KMS-11 (cell line): ENCODE measurements around the gene RPUSD3.
A peak's percentile ranks its signal among the peaks of the same experiment; 100 is the strongest.

ENCODE experiments used
- H2AFZ ChIP-seq: fragments of 200-600 bp; sonication (generic); 2 replicates; pipeline ENCODE4 v1.6.1; 2016; ENCODE audit warnings: antibody characterized with exemption, mixed run types, low read depth
- H3K27ac ChIP-seq: fragments of 200-600 bp; sonication (generic); 2 replicates; pipeline ENCODE4 v1.6.1; 2016; ENCODE audit warnings: mild to moderate bottlenecking, mixed run types
- H3K27me3 ChIP-seq: fragments of 200-600 bp; sonication (generic); 2 replicates; pipeline ENCODE4 v1.6.1; 2017; ENCODE audit warnings: mild to moderate bottlenecking, low read depth, mixed run types, moderate library complexity; ENCODE audit not compliant: insufficient read depth
- H3K36me3 ChIP-seq: fragments of 200-600 bp; sonication (generic); 2 replicates; pipeline ENCODE4 v1.6.1; 2017; ENCODE audit warnings: mild to moderate bottlenecking, mixed run types; ENCODE audit not compliant: insufficient read depth
- H3K4me1 ChIP-seq: fragments of 200-600 bp; sonication (generic); 2 replicates; pipeline ENCODE4 v1.6.1; 2016; ENCODE audit warnings: mild to moderate bottlenecking, low read depth, mixed run types; ENCODE audit not compliant: poor library complexity, severe bottlenecking
- H3K4me2 ChIP-seq: fragments of 200-600 bp; sonication (generic); 2 replicates; pipeline ENCODE4 v1.7.0; 2016; ENCODE audit warnings: mild to moderate bottlenecking, mixed run types
- H3K4me3 ChIP-seq: fragments of 200-600 bp; sonication (generic); IDR thresholded peaks from 2 replicates; pipeline ENCODE4 v1.6.1; 2017; ENCODE audit warnings: low read depth, low read length, mixed read lengths; ENCODE audit not compliant: insufficient read depth
- H3K79me2 ChIP-seq: fragments of 200-600 bp; sonication (generic); 2 replicates; pipeline ENCODE4 v1.6.1; 2016; ENCODE audit warnings: low read depth, mixed run types; ENCODE audit not compliant: insufficient read depth
- H3K9ac ChIP-seq: fragments of 200-600 bp; sonication (generic); 2 replicates; pipeline ENCODE4 v1.6.1; 2016; ENCODE audit warnings: mild to moderate bottlenecking, mixed run types
- H4K20me1 ChIP-seq: fragments of 200-600 bp; sonication (generic); 2 replicates; pipeline ENCODE4 v1.6.1; 2016; ENCODE audit warnings: mild to moderate bottlenecking, mixed run types; ENCODE audit not compliant: insufficient read depth
- CTCF ChIP-seq: fragments of 200-600 bp; sonication (generic); conservative IDR thresholded peaks from 2 replicates; pipeline ENCODE4 v1.6.1; 2017; ENCODE audit warnings: low read depth, mild to moderate bottlenecking, antibody characterized with exemption, low read length, moderate library complexity, mixed read lengths

RPUSD3 gene

GRCh38 chr3:9843715-9844438, at the start of gene RPUSD3:
Gene RPUSD3 (minus strand): TSS chr3:9844008. CDS start chr3:9843990, 18 bp downstream.
- Histone ChIP-seq H3K4me3 (peak within 1 kb of the TSS; percentile 92), H3K79me2 (no peaks in the 10 kb centered on the region), H3K4me2 (peak within 1 kb of the TSS; percentile 69), H3K4me1 (no peaks in the 10 kb centered on the region), H3K27ac (no peak within 1 kb of the TSS), H3K36me3 (no peaks in the 10 kb centered on the region), H4K20me1 (no peaks in the 10 kb centered on the region), H2AFZ (peak within 1 kb of the TSS; percentile 73), H3K27me3 (no peaks in the 10 kb centered on the region), H3K9ac (peak within 1 kb of the TSS; percentile 58; the same call in 1 of the 2 replicates)
- TF ChIP-seq CTCF, result no peak

- Histone ChIP-seq H2AFZ (peak overlapping the region; percentile 69), H3K79me2 (peaks cover 21% of the 10 kb centered on the region), H3K9ac (peak overlapping the region; percentile 95), H3K4me2 (peak overlapping the region; percentile 76), H3K4me3 (no peak overlapping the region), H3K36me3 (no peaks in the 10 kb centered on the region), H3K27me3 (no peaks in the 10 kb centered on the region), H3K27ac (peak overlapping the region; percentile 83), H3K4me1 (peaks cover 30% of the 10 kb centered on the region), H4K20me1 (no peaks in the 10 kb centered on the region)
- TF ChIP-seq CTCF, result no peak
These were observed 47.3 kb upstream of the RPUSD3 start for GRCh38 chr3:9891072-9891622.

GRCh38 chr3:9890249-9891071, 46.7 kb upstream of the RPUSD3 start, which contains the start of gene JAGN1:
Gene JAGN1 (plus strand): TSS chr3:9890610. CDS start chr3:9890723, 113 bp downstream.
- H3K4me2 ChIP-seq, result peak within 1 kb of the TSS; percentile 76
- H4K20me1 ChIP-seq, result no peaks in the 10 kb centered on the region
- H3K4me1 ChIP-seq, result peaks cover 23% of the 10 kb centered on the region
- peaks cover 21% of the 10 kb centered on the region for H3K79me2 ChIP-seq
- peak within 1 kb of the TSS; percentile 38 for H3K4me3 ChIP-seq
- H3K36me3 ChIP-seq, result no peaks in the 10 kb centered on the region
- peak within 1 kb of the TSS; percentile 73 for H2AFZ ChIP-seq
- TF ChIP-seq CTCF, result no peak
- peak within 1 kb of the TSS; percentile 95 for H3K9ac ChIP-seq
- peak within 1 kb of the TSS; percentile 83 for H3K27ac ChIP-seq
- H3K27me3 ChIP-seq, result no peaks in the 10 kb centered on the region

- TF ChIP-seq CTCF, result no peak
- Histone ChIP-seq H3K4me1 (peaks cover 12% of the 10 kb centered on the region), H3K79me2 (peaks cover 21% of the 10 kb centered on the region), H4K20me1 (no peaks in the 10 kb centered on the region), H3K4me3 (no peak overlapping the region), H2AFZ (no peak overlapping the region; the same call in 1 of the 2 replicates), H3K36me3 (no peaks in the 10 kb centered on the region), H3K27me3 (no peaks in the 10 kb centered on the region), H3K4me2 (no peak overlapping the region), H3K9ac (no peak overlapping the region), H3K27ac (no peak overlapping the region)
These were observed 45.6 kb upstream of the RPUSD3 start for GRCh38 chr3:9889405-9889804.
